Colonic mucosa (tissue), 4 donors: Measurements from ENCODE around the gene LEMD2. TPM values are rescaled to one million over a fixed set of nuclear protein-coding genes. Genes with fewer than 3 reads are reported as not detected.

Source experiments
- DNase-seq: peaks from one replicate; pipeline ENCODE4 v3.0.0-alpha.2; 2020
- H3K27ac ChIP-seq: fragments of 200-600 bp; one replicate; pipeline ENCODE4 v1.8.0; 2021
- H3K27me3 ChIP-seq: fragments of 200-600 bp; one replicate; pipeline ENCODE4 v1.8.0; 2021
- H3K36me3 ChIP-seq: fragments of 200-600 bp; one replicate; pipeline ENCODE4 v1.8.0; 2021
- H3K4me1 ChIP-seq: fragments of 200-600 bp; one replicate; pipeline ENCODE4 v1.8.0; 2021; ENCODE audit warnings: mild to moderate bottlenecking
- H3K4me3 ChIP-seq: fragments of 200-600 bp; one replicate; pipeline ENCODE4 v1.8.0; 2021
- H3K9ac ChIP-seq, 2 donors: one replicate each; pipeline ENCODE4 v1.7.0; 2013; ENCODE audit warnings: control low read depth in 2 of 2, low read depth in 2 of 2, low read length in 2 of 2
- H3K9me3 ChIP-seq: fragments of 200-600 bp; one replicate; pipeline ENCODE4 v1.8.0; 2021
- CTCF ChIP-seq: fragments of 200-600 bp; IDR thresholded peaks from one replicate; pipeline ENCODE4 v1.8.0; 2022; ENCODE audit warnings: antibody characterized with exemption, mild to moderate bottlenecking
- intact Hi-C: fragments of 100-400 bp; cut with DNase I; formaldehyde crosslinking; loops from one replicate; pipeline ENCODE4 v1.14.1; 2022
- total RNA-seq, 2 donors: library from RNA; stranded (reverse); fragmentation: NEBNext Ultra II Directional in 1 of 2; extraction: Animal tissue kit (Norgen Biotek cat#: 25700) in 1 of 2; gene quantifications; one replicate each; pipeline ENCODE4 v1.2.1, GENCODE V29; 2021
- donor health status: healthy.
- donor health status: DM: no; HTN: no; CAD: no.
- donor health status: DM: no; HTN: no; CAD: no.

LEMD2 gene
- total RNA-seq, 2 donors from 2014 or later, result 61.6 to 68.1 TPM

DNA sequence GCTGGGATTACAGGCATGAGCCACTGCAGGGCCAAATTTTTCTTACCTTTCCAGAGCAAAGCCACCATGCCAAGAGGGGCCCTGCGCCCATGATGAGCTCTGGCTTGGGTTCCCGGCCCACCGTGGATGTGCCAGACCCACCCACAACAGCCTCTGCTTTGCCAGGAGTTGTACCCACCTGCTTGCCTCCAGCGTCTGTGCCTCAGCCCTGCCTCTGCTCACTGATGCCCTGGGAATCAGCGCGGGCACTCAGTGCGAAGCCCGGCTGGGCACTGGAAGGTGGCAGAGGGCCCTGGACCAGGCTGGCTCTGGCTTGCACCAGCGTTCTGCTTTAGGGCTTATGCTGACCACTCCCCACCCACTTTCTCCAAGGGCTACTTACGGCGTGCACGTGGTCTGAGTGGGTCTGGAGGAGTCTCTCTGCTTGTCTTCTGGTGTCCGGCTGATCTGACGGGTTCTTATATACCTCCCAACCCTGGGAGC, 14.7 kb upstream of the LEMD2 start, which contains the start of gene MLN:
TSS of gene MLN (minus strand) at position 433 of the 483 bp plus-strand sequence. CDS start 2,840 bp downstream, outside the sequence.
- no peaks in the 10 kb centered on the region for H3K36me3 ChIP-seq
- no peak within 1 kb of the TSS for H3K9ac ChIP-seq
- no peaks in the 10 kb centered on the region for H3K4me1 ChIP-seq
- H3K27me3 ChIP-seq, result no peaks in the 10 kb centered on the region
- no peaks in the 10 kb centered on the region for H3K9me3 ChIP-seq
- TF ChIP-seq CTCF, result no peak
- no peak within 1 kb of the TSS for H3K27ac ChIP-seq
- intact Hi-C loops, result no loop called here
- DNase-seq, result no peak
- no peak within 1 kb of the TSS for H3K4me3 ChIP-seq

GRCh38 chr6:33802186-33802958, 13.4 kb upstream of the LEMD2 start:
- no peak for DNase-seq
- no peak for TF ChIP-seq CTCF
- Histone ChIP-seq H3K9ac (no peak overlapping the region), H3K4me3 (no peak overlapping the region), H3K4me1 (no peaks in the 10 kb centered on the region), H3K27me3 (no peaks in the 10 kb centered on the region), H3K9me3 (no peaks in the 10 kb centered on the region), H3K36me3 (no peaks in the 10 kb centered on the region), H3K27ac (no peak overlapping the region)
- intact Hi-C loops, result no loop called here

GRCh38 chr6:33801611-33802010, 12.7 kb upstream of the LEMD2 start:
- intact Hi-C loops, result no loop called here
- H3K9me3 ChIP-seq, result no peaks in the 10 kb centered on the region
- H3K4me1 ChIP-seq, result no peaks in the 10 kb centered on the region
- TF ChIP-seq CTCF, result no peak
- no peak overlapping the region for H3K4me3 ChIP-seq
- H3K36me3 ChIP-seq, result no peaks in the 10 kb centered on the region
- H3K27ac ChIP-seq, result no peak overlapping the region
- DNase-seq, result no peak
- no peaks in the 10 kb centered on the region for H3K27me3 ChIP-seq
- no peak overlapping the region for H3K9ac ChIP-seq

DNA sequence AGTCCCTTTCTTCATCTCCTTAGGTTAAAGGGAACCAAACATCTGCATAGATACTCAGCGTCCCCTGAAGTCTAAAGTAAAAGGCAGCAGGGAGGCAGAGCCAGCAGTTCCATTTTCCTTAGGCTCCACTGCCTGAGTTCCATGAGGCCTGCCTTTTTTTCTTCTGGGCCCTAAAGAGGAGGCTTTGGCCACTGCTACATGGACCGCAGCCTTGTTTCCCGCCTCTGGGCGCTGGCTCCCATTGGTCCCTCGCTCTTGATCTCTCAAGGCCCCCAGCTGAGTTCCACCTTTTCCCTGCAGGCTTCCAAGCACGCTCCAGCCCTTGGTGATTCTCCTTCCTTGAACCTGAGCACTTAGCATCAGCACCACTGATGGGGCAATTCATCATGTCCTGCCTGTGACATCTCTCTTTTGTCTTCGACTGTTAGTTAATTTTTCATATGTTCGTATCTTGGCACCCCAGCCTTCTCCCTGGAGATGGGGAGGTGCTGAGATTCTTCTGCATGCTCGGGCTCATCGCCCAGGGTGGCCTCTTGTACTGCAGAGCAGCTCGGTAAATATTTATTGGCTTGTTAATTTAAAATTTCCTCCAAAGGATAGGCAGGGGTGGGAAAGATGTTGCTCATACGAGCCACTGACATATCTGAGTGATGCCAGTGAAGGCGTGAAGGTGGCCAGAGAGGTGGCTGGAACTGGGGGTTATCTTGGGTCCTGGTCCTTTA, 11.5 kb upstream of the LEMD2 start:
- intact Hi-C loops, result no loop called here
- Histone ChIP-seq H3K36me3 (no peaks in the 10 kb centered on the region), H3K9me3 (no peaks in the 10 kb centered on the region), H3K4me1 (no peaks in the 10 kb centered on the region), H3K4me3 (no peak overlapping the region), H3K9ac (no peak overlapping the region), H3K27ac (no peak overlapping the region), H3K27me3 (no peaks in the 10 kb centered on the region)
- DNase-seq, result no peak
- TF ChIP-seq CTCF, result no peak

DNA sequence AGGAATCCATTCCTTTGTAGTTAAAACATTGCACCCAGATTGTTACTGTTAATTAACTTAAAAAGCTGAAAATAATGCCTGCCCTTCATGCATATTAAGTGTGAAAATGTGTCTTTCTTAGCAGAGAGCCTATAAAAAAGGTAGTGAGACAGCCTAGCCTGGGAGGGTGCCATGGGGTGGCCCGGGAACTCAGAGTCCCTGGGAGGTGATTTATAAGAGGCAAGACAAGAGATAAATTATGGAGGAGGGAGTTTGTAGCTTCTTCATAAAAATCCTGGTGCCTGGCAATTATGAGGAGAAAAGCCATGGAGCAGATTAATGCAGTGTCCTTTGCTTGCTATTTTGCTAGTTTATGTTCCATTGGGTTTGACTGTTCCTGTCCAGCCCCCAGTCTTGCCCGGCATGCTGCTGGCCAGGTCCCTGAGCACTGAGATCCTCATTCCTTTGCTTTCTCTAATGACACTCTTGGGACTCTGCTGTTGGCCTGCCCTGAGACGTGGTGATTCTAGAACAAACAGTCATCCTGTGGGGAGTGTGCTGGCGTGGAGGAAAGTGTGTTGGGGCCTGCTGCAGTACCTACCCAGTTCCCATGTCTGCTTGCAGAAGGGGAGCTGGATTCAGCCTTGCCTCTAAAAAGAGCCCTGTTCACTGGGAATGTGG, 10.7 kb upstream of the LEMD2 start:
- no peaks in the 10 kb centered on the region for H3K9me3 ChIP-seq
- TF ChIP-seq CTCF, result no peak
- no peaks in the 10 kb centered on the region for H3K27me3 ChIP-seq
- DNase-seq, result no peak
- intact Hi-C loops, result no loop called here
- H3K4me1 ChIP-seq, result no peaks in the 10 kb centered on the region
- no peak overlapping the region for H3K9ac ChIP-seq
- no peaks in the 10 kb centered on the region for H3K36me3 ChIP-seq
- H3K27ac ChIP-seq, result no peak overlapping the region
- no peak overlapping the region for H3K4me3 ChIP-seq
